Measurements from ENCODE around the gene RPL10. TPM values are rescaled to one million over a fixed set of nuclear protein-coding genes. Genes with fewer than 3 reads are reported as not detected.

Gene RPL10
- total and polyA plus RNA-seq, 2 of the 13 experiments (the other 11 are each of a cell fraction or from before 2014, with no cell fraction given) = 2,381 to 4,713 TPM

GRCh38 chrX:154401045-154401799, 3.0 kb downstream of the RPL10 start (continued):
- TF ChIP-seq ZNF546 (CRISPR knock-in tag; conservative IDR thresholded peaks at IDR 0.05) (no peak), ZNF484 (CRISPR knock-in tag; IDR thresholded peaks at IDR 0.05; ENCODE audit: borderline replicate concordance, low read depth) (no peak), ZNF251 (CRISPR knock-in tag; IDR thresholded peaks at IDR 0.05) (no peak), PREB (CRISPR knock-in tag; IDR thresholded peaks at IDR 0.05) (no peak), ZNF549 (CRISPR knock-in tag; IDR thresholded peaks at IDR 0.05) (no peak), GATAD2A (CRISPR knock-in tag; IDR thresholded peaks at IDR 0.05) (no peak), BCL3 (CRISPR knock-in tag; IDR thresholded peaks at IDR 0.05) (no peak), ARID4A (CRISPR knock-in tag; IDR thresholded peaks at IDR 0.05; ENCODE audit: borderline replicate concordance) (peak; percentile 28; the same call in 1 of the 2 replicates), RFXAP (CRISPR knock-in tag; IDR thresholded peaks at IDR 0.05; ENCODE audit: borderline replicate concordance) (no peak), ZNF710 (CRISPR knock-in tag; IDR thresholded peaks at IDR 0.05; ENCODE audit: borderline replicate concordance) (no peak), ISL2 (CRISPR knock-in tag; IDR thresholded peaks at IDR 0.05) (no peak)

All from HepG2 (cell line).